NCI-H1417 (cell line): ENCODE data around the gene FOXK1.

ENCODE experiments used
- DNase-seq, 3 experiments: peaks; one replicate each; lab custom pipeline; 2025; lab: John Stamatoyannopoulos, UW

The FOXK1 gene

GRCh38 chr7:4764402-4765007 is 82.4 kb downstream of the FOXK1 start:
- DNase-seq: no peak

GRCh38 chr7:4765776-4766490 is 83.8 kb downstream of the FOXK1 start:
- DNase-seq: no peak

- no peak for DNase-seq
These were observed 84.8 kb downstream of the FOXK1 start for GRCh38 chr7:4766666-4767519.

GRCh38 chr7:4768597-4769569 is 86.8 kb downstream of the FOXK1 start:
- no peak for DNase-seq

- no peak for DNase-seq
These were observed 87.7 kb downstream of the FOXK1 start for GRCh38 chr7:4769761-4770160.

GRCh38 chr7:4770886-4771285 is 88.8 kb downstream of the FOXK1 start:
- no peak for DNase-seq

GRCh38 chr7:4771737-4772136 is 89.6 kb downstream of the FOXK1 start:
- no peak for DNase-seq

- no peak for DNase-seq
These were observed 90.2 kb downstream of the FOXK1 start for GRCh38 chr7:4772306-4772705.

- DNase-seq: no peak
These were observed 91.9 kb downstream of the FOXK1 start for GRCh38 chr7:4774007-4774406.

GRCh38 chr7:4774658-4775249 is 92.7 kb downstream of the FOXK1 start:
- peak in 1 of 3 experiments; percentile 75 for DNase-seq

- peak; percentile 92 to 97 (median 96) for DNase-seq
These were observed 93.3 kb downstream of the FOXK1 start, which contains the start of gene AP5Z1 for GRCh38 chr7:4775250-4775847. AP5Z1 (plus strand) TSS chr7:4775623; CDS start chr7:4775716, 93 bp downstream.

- DNase-seq: peak in 1 of 3 experiments; percentile 56
These were observed 93.9 kb downstream of the FOXK1 start for GRCh38 chr7:4775848-4776623.

GRCh38 chr7:4779118-4779517 is 97.0 kb downstream of the FOXK1 start:
- no peak for DNase-seq

GRCh38 chr7:4781366-4782069 is 99.4 kb downstream of the FOXK1 start:
- DNase-seq: no peak

- no peak for DNase-seq
These were observed 100.5 kb downstream of the FOXK1 start for GRCh38 chr7:4782333-4783291.

- no peak for DNase-seq
These were observed 101.2 kb downstream of the FOXK1 start for GRCh38 chr7:4783292-4783652.

- no peak for DNase-seq
These were observed 101.8 kb downstream of the FOXK1 start for GRCh38 chr7:4783762-4784351.

- DNase-seq: no peak
These were observed 102.7 kb downstream of the FOXK1 start for GRCh38 chr7:4784799-4785198.
